ENCODE data around the gene HSD17B12. TPM values are rescaled to one million over a fixed set of nuclear protein-coding genes. Genes with fewer than 3 reads are reported as not detected.
A peak's percentile ranks its signal among the peaks of the same experiment; 100 is the strongest.

The HSD17B12 gene
- polyA plus RNA-seq (2013) = 69.9 TPM

- H3K4me3 ChIP-seq (ENCODE audit: control insufficient read depth in 1 of 7, extremely low read depth in 1 of 7, insufficient read depth in 4 of 7, low read depth in 2 of 7, low read length in 6 of 7) = peak within 1 kb of the TSS; percentile 83 to 94 (median 86)
- no peaks in the 10 kb centered on the region for H3K27me3 ChIP-seq (replicated peaks in 2 of 5; ENCODE audit: control insufficient read depth in 4 of 5, insufficient read depth in 5 of 5, low read length in 4 of 5)
- ChIA-PET CTCF (interaction anchor here (1.1 to 1.6 kb wide), 5 partner anchors 13 to 108 kb away, joined by 3 to 4 read pairs (median 4); no protein-coding TSS in a partner anchor), POLR2A (interaction anchor here (0.6 to 0.8 kb wide), 5 partner anchors 10 to 150 kb away, joined by 3 read pairs; no protein-coding TSS in a partner anchor)
- DNase-seq = peak; percentile 99 to 100 (median 99)
- no peaks in the 10 kb centered on the region for H3K9me3 ChIP-seq (ENCODE audit: control extremely low read depth in 1 of 5, control insufficient read depth in 4 of 5, insufficient read depth in 2 of 5, low read depth in 1 of 5, low read length in 4 of 5)
- H3K36me3 ChIP-seq (ENCODE audit: control insufficient read depth in 4 of 4, insufficient read depth in 4 of 4, low read length in 3 of 4) = peaks cover 0 to 17% (median 2%) of the 10 kb centered on the region in 4 experiments
- H3K27ac ChIP-seq (ENCODE audit: insufficient read depth in 1 of 2, low read depth in 1 of 2, low read length in 2 of 2, poor library complexity in 1 of 2, severe bottlenecking in 2 of 2) = peak within 1 kb of the TSS; percentile 94 to 95
- 0% methylated on average over 51 of the region's 62 CpGs for WGBS (ENCODE audit: insufficient coverage)
- peaks cover 0 to 24% (median 9%) of the 10 kb centered on the region in 4 experiments for H3K4me1 ChIP-seq (ENCODE audit: control extremely low read depth in 1 of 4, control insufficient read depth in 4 of 4, insufficient read depth in 4 of 4, low read length in 3 of 4)
Measured at GRCh38 chr11:43680521-43681400, at the start of gene HSD17B12. TSS of gene HSD17B12 (plus strand) at chr11:43680738. CDS start at chr11:43680828, 90 bp downstream.

DNA sequence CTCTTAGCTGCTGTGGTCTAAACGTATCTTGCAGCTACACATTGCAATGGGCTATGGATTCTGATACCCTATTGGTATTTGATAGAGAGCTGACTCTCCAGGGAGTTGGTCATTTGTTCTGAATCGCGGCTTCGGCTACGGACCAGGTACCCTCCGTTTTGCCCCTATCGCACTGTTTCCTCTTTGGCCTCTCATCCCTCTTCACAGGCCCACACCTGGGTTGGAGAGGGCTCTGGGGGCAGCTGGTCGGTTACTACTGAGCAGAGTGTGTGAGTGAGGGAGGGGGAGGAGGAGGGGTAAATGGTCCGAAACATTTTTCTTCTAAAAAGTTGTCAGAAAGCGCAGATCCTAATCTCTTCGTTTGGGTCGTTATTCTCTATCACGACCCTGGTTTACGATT, 48.8 kb upstream of the HSD17B12 start:
- Histone ChIP-seq H3K27me3 (replicated peaks in 2 of 5; ENCODE audit: control insufficient read depth in 4 of 5, insufficient read depth in 5 of 5, low read length in 4 of 5) (peaks cover 13 to 73% (median 34%) of the 10 kb centered on the region in 5 experiments), H3K4me3 (ENCODE audit: control insufficient read depth in 1 of 7, extremely low read depth in 1 of 7, insufficient read depth in 4 of 7, low read depth in 2 of 7, low read length in 6 of 7) (no peak overlapping the region)
- 15% methylated on average over 4 of the region's 14 CpGs for WGBS (ENCODE audit: insufficient coverage)

GRCh38 chr11:43632181-43632580, 48.4 kb upstream of the HSD17B12 start:
- H3K27ac ChIP-seq (ENCODE audit: insufficient read depth in 1 of 2, low read depth in 1 of 2, low read length in 2 of 2, poor library complexity in 1 of 2, severe bottlenecking in 2 of 2) = no peak overlapping the region
- 0% methylated on average over 1 of the region's 3 CpGs for WGBS (ENCODE audit: insufficient coverage)
- ChIA-PET CTCF (interaction anchor here (1.1 to 2.0 kb wide), 2 partner anchors 12 to 30 kb away, joined by 3 to 5 read pairs; no protein-coding TSS in a partner anchor), POLR2A (no interaction called here)
- H3K4me1 ChIP-seq (ENCODE audit: control extremely low read depth in 1 of 4, control insufficient read depth in 4 of 4, insufficient read depth in 4 of 4, low read length in 3 of 4) = no peaks in the 10 kb centered on the region
- peaks cover 13 to 72% (median 34%) of the 10 kb centered on the region in 5 experiments for H3K27me3 ChIP-seq (replicated peaks in 2 of 5; ENCODE audit: control insufficient read depth in 4 of 5, insufficient read depth in 5 of 5, low read length in 4 of 5)
- H3K4me3 ChIP-seq (ENCODE audit: control insufficient read depth in 1 of 7, extremely low read depth in 1 of 7, insufficient read depth in 4 of 7, low read depth in 2 of 7, low read length in 6 of 7) = no peak overlapping the region
- peaks cover 0 to 3% (median 0%) of the 10 kb centered on the region in 5 experiments for H3K9me3 ChIP-seq (ENCODE audit: control extremely low read depth in 1 of 5, control insufficient read depth in 4 of 5, insufficient read depth in 2 of 5, low read depth in 1 of 5, low read length in 4 of 5)
- H3K36me3 ChIP-seq (ENCODE audit: control insufficient read depth in 4 of 4, insufficient read depth in 4 of 4, low read length in 3 of 4) = no peaks in the 10 kb centered on the region
- DNase-seq = no peak

More for the DNA sequence above, 48.8 kb upstream of the HSD17B12 start:
- H3K4me1 ChIP-seq (ENCODE audit: control extremely low read depth in 1 of 4, control insufficient read depth in 4 of 4, insufficient read depth in 4 of 4, low read length in 3 of 4) = no peaks in the 10 kb centered on the region
- H3K27ac ChIP-seq (ENCODE audit: insufficient read depth in 1 of 2, low read depth in 1 of 2, low read length in 2 of 2, poor library complexity in 1 of 2, severe bottlenecking in 2 of 2) = no peak overlapping the region
- H3K36me3 ChIP-seq (ENCODE audit: control insufficient read depth in 4 of 4, insufficient read depth in 4 of 4, low read length in 3 of 4) = no peaks in the 10 kb centered on the region
- ChIA-PET CTCF (interaction anchor here (1.1 to 2.0 kb wide), 2 partner anchors 12 to 30 kb away, joined by 3 to 5 read pairs; no protein-coding TSS in a partner anchor), POLR2A (no interaction called here)
- no peak for DNase-seq
- H3K9me3 ChIP-seq (ENCODE audit: control extremely low read depth in 1 of 5, control insufficient read depth in 4 of 5, insufficient read depth in 2 of 5, low read depth in 1 of 5, low read length in 4 of 5) = peaks cover 0 to 3% (median 0%) of the 10 kb centered on the region in 5 experiments

GRCh38 chr11:43638717-43639116, 41.8 kb upstream of the HSD17B12 start:
- H3K9me3 ChIP-seq (ENCODE audit: control extremely low read depth in 1 of 5, control insufficient read depth in 4 of 5, insufficient read depth in 2 of 5, low read depth in 1 of 5, low read length in 4 of 5) = no peaks in the 10 kb centered on the region
- 58% methylated on average over 2 of the region's 3 CpGs for WGBS (ENCODE audit: insufficient coverage)
- DNase-seq = no peak
- CTCF ChIA-PET = no interaction called here
- H3K4me1 ChIP-seq (ENCODE audit: control extremely low read depth in 1 of 4, control insufficient read depth in 4 of 4, insufficient read depth in 4 of 4, low read length in 3 of 4) = peaks cover 0 to 3% (median 0%) of the 10 kb centered on the region in 4 experiments
- no peak overlapping the region for H3K4me3 ChIP-seq (ENCODE audit: control insufficient read depth in 1 of 7, extremely low read depth in 1 of 7, insufficient read depth in 4 of 7, low read depth in 2 of 7, low read length in 6 of 7)
- no peaks in the 10 kb centered on the region for H3K36me3 ChIP-seq (ENCODE audit: control insufficient read depth in 4 of 4, insufficient read depth in 4 of 4, low read length in 3 of 4)
- POLR2A ChIA-PET = no interaction called here
- H3K27me3 ChIP-seq (replicated peaks in 2 of 5; ENCODE audit: control insufficient read depth in 4 of 5, insufficient read depth in 5 of 5, low read length in 4 of 5) = peaks cover 13 to 57% (median 24%) of the 10 kb centered on the region in 5 experiments
- no peak overlapping the region for H3K27ac ChIP-seq (ENCODE audit: insufficient read depth in 1 of 2, low read depth in 1 of 2, low read length in 2 of 2, poor library complexity in 1 of 2, severe bottlenecking in 2 of 2)

DNA sequence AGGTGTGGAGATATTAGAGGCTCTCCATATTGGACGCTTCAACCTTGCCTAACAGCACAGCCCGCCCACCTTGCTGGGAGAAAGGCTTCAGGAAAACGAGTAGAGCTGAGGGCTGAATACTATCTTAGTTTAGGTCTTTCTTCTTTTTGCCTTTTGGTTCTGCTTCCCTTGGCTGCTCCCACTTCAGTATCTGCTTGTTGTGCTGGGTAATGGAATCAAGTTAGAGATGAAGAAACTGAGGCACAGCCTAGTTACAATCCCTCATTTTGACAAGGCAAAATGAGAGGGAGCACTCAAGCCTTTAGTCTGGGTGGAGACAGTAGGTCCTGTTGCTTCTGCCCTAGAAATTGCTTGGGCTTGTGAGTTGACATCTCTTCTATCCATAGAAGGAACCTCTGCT, 41.3 kb upstream of the HSD17B12 start:
- POLR2A ChIA-PET = no interaction called here
- peaks cover 13 to 55% (median 24%) of the 10 kb centered on the region in 5 experiments for H3K27me3 ChIP-seq (replicated peaks in 2 of 5; ENCODE audit: control insufficient read depth in 4 of 5, insufficient read depth in 5 of 5, low read length in 4 of 5)

GRCh38 chr11:43639920-43640319, 40.6 kb upstream of the HSD17B12 start:
- no peak overlapping the region for H3K27ac ChIP-seq (ENCODE audit: insufficient read depth in 1 of 2, low read depth in 1 of 2, low read length in 2 of 2, poor library complexity in 1 of 2, severe bottlenecking in 2 of 2)
- 100% methylated on average over 2 of the region's 3 CpGs for WGBS (ENCODE audit: insufficient coverage)
- no peaks in the 10 kb centered on the region for H3K9me3 ChIP-seq (ENCODE audit: control extremely low read depth in 1 of 5, control insufficient read depth in 4 of 5, insufficient read depth in 2 of 5, low read depth in 1 of 5, low read length in 4 of 5)
- ChIA-PET CTCF (no interaction called here), POLR2A (no interaction called here)
- H3K4me3 ChIP-seq (ENCODE audit: control insufficient read depth in 1 of 7, extremely low read depth in 1 of 7, insufficient read depth in 4 of 7, low read depth in 2 of 7, low read length in 6 of 7) = no peak overlapping the region
- H3K27me3 ChIP-seq (replicated peaks in 2 of 5; ENCODE audit: control insufficient read depth in 4 of 5, insufficient read depth in 5 of 5, low read length in 4 of 5) = peaks cover 11 to 51% (median 24%) of the 10 kb centered on the region in 5 experiments
- no peaks in the 10 kb centered on the region for H3K36me3 ChIP-seq (ENCODE audit: control insufficient read depth in 4 of 4, insufficient read depth in 4 of 4, low read length in 3 of 4)
- no peak for DNase-seq
- peaks cover 6 to 11% (median 7%) of the 10 kb centered on the region in 4 experiments for H3K4me1 ChIP-seq (ENCODE audit: control extremely low read depth in 1 of 4, control insufficient read depth in 4 of 4, insufficient read depth in 4 of 4, low read length in 3 of 4)

More for the DNA sequence above, 41.3 kb upstream of the HSD17B12 start:
- H3K4me3 ChIP-seq (ENCODE audit: control insufficient read depth in 1 of 7, extremely low read depth in 1 of 7, insufficient read depth in 4 of 7, low read depth in 2 of 7, low read length in 6 of 7) = no peak overlapping the region
- H3K4me1 ChIP-seq (ENCODE audit: control extremely low read depth in 1 of 4, control insufficient read depth in 4 of 4, insufficient read depth in 4 of 4, low read length in 3 of 4) = peaks cover 0 to 4% (median under 1%) of the 10 kb centered on the region in 4 experiments
- no peak for DNase-seq
- no peak overlapping the region for H3K27ac ChIP-seq (ENCODE audit: insufficient read depth in 1 of 2, low read depth in 1 of 2, low read length in 2 of 2, poor library complexity in 1 of 2, severe bottlenecking in 2 of 2)
- H3K9me3 ChIP-seq (ENCODE audit: control extremely low read depth in 1 of 5, control insufficient read depth in 4 of 5, insufficient read depth in 2 of 5, low read depth in 1 of 5, low read length in 4 of 5) = no peaks in the 10 kb centered on the region
- no peaks in the 10 kb centered on the region for H3K36me3 ChIP-seq (ENCODE audit: control insufficient read depth in 4 of 4, insufficient read depth in 4 of 4, low read length in 3 of 4)
- WGBS (ENCODE audit: insufficient coverage) = 83% methylated on average over 2 of the region's 3 CpGs
- CTCF ChIA-PET = no interaction called here

Data from common myeloid progenitor, CD34-positive (primary cell).